K562 (cell line): ENCODE data around the gene ZNF554. TPM values are rescaled to one million over a fixed set of nuclear protein-coding genes. Genes with fewer than 3 reads are reported as not detected.

Experiments used
- ATAC-seq: fragments of 200-7000 bp; cut with Tn5 transposase; 3 replicates; pipeline ENCODE4 v1.9.1; 2020; ENCODE audit warnings: moderate library complexity
- BruUV-seq: library from RNA; stranded (reverse); fragments of 400-500 nt; replicated peaks from 2 replicates; lab custom pipeline; 2021; lab: Mats Ljungman, UMichigan
- CTCF ChIA-PET: fragments of 300-600 bp; formaldehyde crosslinking; extraction: SDS; loops from one replicate; lab custom pipeline; 2021; ENCODE audit warnings: low intra/inter-chr PET ratio; lab: Yijun Ruan, JAX
- POLR2A ChIA-PET: fragments of 300-600, 350-650 bp; sonication (Branson Sonifier 250); formaldehyde crosslinking; extraction: SDS; loops from one replicate; lab custom pipeline; 2021; ENCODE audit warnings: antibody characterized with exemption, inconsistent platforms; lab: Yijun Ruan, JAX
- DNase-seq, 4 experiments: peaks; one replicate each; pipeline versions ENCODE4 v3.0.0 to v3.0.0-alpha.2; 2011 to 2018; ENCODE audit warnings: low spot score in 3 of 4, mixed read lengths in 3 of 4; ENCODE audit errors: extremely low read depth in 1 of 4
- FAIRE-seq: peaks from 2 replicates; lab custom pipeline; 2011; peaks lifted over from hg19 to GRCh38; lab: Jason Lieb, UNC
- H2AFZ ChIP-seq: 2 replicates; pipeline ENCODE4 v1.6.0; 2011; ENCODE audit warnings: low read depth, low read length, control low read depth, inconsistent platforms
- H3K27ac ChIP-seq: fragments of 200-600 bp; 3 replicates; pipeline ENCODE4 v1.8.0; 2011; ENCODE audit warnings: low read depth, mild to moderate bottlenecking, control low read depth, inconsistent platforms, low read length, moderate library complexity, mixed read lengths; ENCODE audit errors: extremely low read depth
- H3K27me3 ChIP-seq, 2 experiments: fragments of 300-600 bp in 1 of 2; 2 replicates in 1 of 2; 3 replicates in 1 of 2; pipeline versions ENCODE4 v1.6.0 to v1.8.0; 2011; ENCODE audit warnings: inconsistent platforms in 2 of 2, low read length in 2 of 2, mild to moderate bottlenecking in 1 of 2, mixed read lengths in 1 of 2, moderate library complexity in 1 of 2; ENCODE audit not compliant: control insufficient read depth in 2 of 2, insufficient read depth in 2 of 2
- H3K36me3 ChIP-seq: fragments of 300-600 bp; 3 replicates; pipeline ENCODE4 v1.8.0; 2011; ENCODE audit warnings: mild to moderate bottlenecking, low read length, inconsistent platforms; ENCODE audit not compliant: control insufficient read depth, insufficient read depth
- H3K4me1 ChIP-seq, 2 experiments: fragments of 200-600 bp in 1 of 2; replicated peaks in 1 of 2; 2 replicates in 1 of 2; 3 replicates in 1 of 2; pipeline versions ENCODE4 v1.5.1 to v1.8.0; 2011; ENCODE audit warnings: inconsistent platforms in 2 of 2, low read length in 2 of 2, mild to moderate bottlenecking in 1 of 2, mixed read lengths in 1 of 2, moderate library complexity in 1 of 2; ENCODE audit not compliant: control insufficient read depth in 2 of 2, insufficient read depth in 2 of 2
- H3K4me2 ChIP-seq: 2 replicates; pipeline ENCODE4 v1.6.1; 2011; ENCODE audit warnings: low read length, control low read depth, inconsistent platforms, mixed read lengths; ENCODE audit not compliant: insufficient read depth
- H3K4me3 ChIP-seq: fragments of 200-600 bp; sonication (generic), shearing (Covaris generic); 2 replicates; pipeline ENCODE4 v1.5.1; 2016; ENCODE audit warnings: control low read depth, inconsistent platforms
- H3K79me2 ChIP-seq: fragments of 200-600 bp; 3 replicates; pipeline ENCODE4 v1.8.0; 2011; ENCODE audit warnings: low read length, inconsistent platforms; ENCODE audit not compliant: control insufficient read depth, insufficient read depth
- H3K9ac ChIP-seq, 2 experiments: 2 replicates each; pipeline versions ENCODE4 v1.6.0 to v1.6.1; 2011; ENCODE audit warnings: low read depth in 2 of 2, low read length in 2 of 2, control low read depth in 1 of 2, inconsistent platforms in 1 of 2, mild to moderate bottlenecking in 1 of 2, mixed read lengths in 1 of 2; ENCODE audit not compliant: insufficient read depth in 1 of 2
- H3K9me1 ChIP-seq: one replicate; pipeline ENCODE4 v1.6.0; 2011; ENCODE audit warnings: inconsistent platforms, mild to moderate bottlenecking, low read length, moderate library complexity; ENCODE audit not compliant: control insufficient read depth, insufficient read depth
- H3K9me3 ChIP-seq: replicated peaks from 2 replicates; pipeline ENCODE4 v1.5.1; 2011; ENCODE audit warnings: low read depth, low read length, inconsistent platforms; ENCODE audit not compliant: control insufficient read depth, insufficient read depth
- H4K20me1 ChIP-seq: replicated peaks from 2 replicates; pipeline ENCODE4 v1.6.1; 2011; ENCODE audit warnings: low read length, inconsistent platforms, mixed read lengths; ENCODE audit not compliant: control insufficient read depth, insufficient read depth
- BMI1 ChIP-seq: fragments of 150-350 bp; IDR thresholded peaks from 2 replicates; pipeline ENCODE4 v1.6.1; 2014; ENCODE audit warnings: low read length
- CBX1 ChIP-seq: sonication (generic); IDR thresholded peaks from 2 replicates; pipeline ENCODE4 v1.6.1; 2016; ENCODE audit warnings: antibody characterized with exemption, low read depth, mild to moderate bottlenecking
- CBX3 ChIP-seq, 2 experiments: IDR thresholded peaks; 1 replicate in 1 of 2; 2 replicates in 1 of 2; pipeline ENCODE4 v1.6.1; 2012; ENCODE audit warnings: inconsistent platforms in 2 of 2, low read length in 2 of 2, borderline replicate concordance in 1 of 2, control low read depth in 1 of 2
- CC2D1A ChIP-seq: fragments of 450-650 bp; IDR thresholded peaks from 2 replicates; pipeline ENCODE4 v1.6.1; 2017; ENCODE audit warnings: mild to moderate bottlenecking
- CCNT2 ChIP-seq: IDR thresholded peaks from 2 replicates; pipeline ENCODE4 v1.6.1; 2011; ENCODE audit warnings: borderline replicate concordance, low read depth, mild to moderate bottlenecking, moderate library complexity, mixed read lengths, low read length; ENCODE audit not compliant: insufficient read length; ENCODE audit errors: extremely low read depth
- EGR1 ChIP-seq: fragments of 450-650 bp; conservative IDR thresholded peaks from 2 replicates; pipeline ENCODE4 v1.6.1; 2017; ENCODE audit warnings: mild to moderate bottlenecking
- FOXK2 ChIP-seq, 2 experiments: fragments of 450-650 bp; IDR thresholded peaks in 1 of 2; conservative IDR thresholded peaks in 1 of 2; 2 replicates each; pipeline ENCODE4 v1.6.1; 2016; ENCODE audit warnings: low read depth in 2 of 2, mild to moderate bottlenecking in 1 of 2
- HDAC1 ChIP-seq, 2 experiments: fragments of 450-650 bp; IDR thresholded peaks; 2 replicates each; pipeline ENCODE4 v1.6.1; 2016 to 2017; ENCODE audit warnings: inconsistent platforms in 1 of 2, mild to moderate bottlenecking in 1 of 2, moderate library complexity in 1 of 2
- HDAC8 ChIP-seq: fragments of 450-650 bp; IDR thresholded peaks from 2 replicates; pipeline ENCODE4 v1.6.1; 2016; ENCODE audit warnings: mild to moderate bottlenecking, missing genetic modification characterization, moderate library complexity, missing compliant biosample characterization
- HNRNPLL ChIP-seq: fragments of 200-400 bp; formaldehyde crosslinking; IDR thresholded peaks from 2 replicates; pipeline ENCODE4 v1.6.1; 2017; ENCODE audit warnings: low read length, low read depth, mild to moderate bottlenecking; ENCODE audit not compliant: poor library complexity, severe bottlenecking
- KDM1A ChIP-seq, 2 experiments: fragments of 450-650 bp; IDR thresholded peaks; 2 replicates each; pipeline ENCODE4 v1.6.1; 2016; ENCODE audit warnings: mild to moderate bottlenecking in 2 of 2
- PHF21A ChIP-seq: fragments of 450-650 bp; IDR thresholded peaks from 2 replicates; pipeline ENCODE4 v1.6.1; 2017; ENCODE audit warnings: low read depth, borderline replicate concordance
- POLR2AphosphoS5 ChIP-seq: IDR thresholded peaks from 2 replicates; pipeline ENCODE4 v1.6.1; 2011; ENCODE audit warnings: mild to moderate bottlenecking, low read depth, low read length, moderate library complexity; ENCODE audit not compliant: control insufficient read depth, insufficient read depth
- SAP30 ChIP-seq: fragments of 200-600 bp; sonication (generic); IDR thresholded peaks from 2 replicates; pipeline ENCODE4 v1.6.1; 2012; ENCODE audit warnings: borderline replicate concordance, low read depth, mild to moderate bottlenecking, moderate library complexity, low read length, control low read depth, inconsistent platforms; ENCODE audit not compliant: insufficient read depth, poor library complexity, severe bottlenecking
- TBP ChIP-seq: optimal IDR thresholded peaks from 2 replicates; pipeline ENCODE3; 2011; ENCODE audit warnings: low read depth, low read length, improper control_type of control experiment
- VEZF1 ChIP-seq: fragments of 200-800 bp; sonication (Bioruptor generic); IDR thresholded peaks from 2 replicates; pipeline ENCODE4 v1.6.1; 2017; ENCODE audit warnings: missing genetic modification characterization, missing compliant biosample characterization
- ZBTB34 ChIP-seq: fragments of 250-450 bp; sonication (Bioruptor Pico); IDR thresholded peaks from 2 replicates; pipeline ENCODE4 v1.8.0; 2021; ENCODE audit warnings: mild to moderate bottlenecking, moderate library complexity
- WGBS: fragments of 100-300 bp; shearing (Covaris generic); methylation state at CpG from one replicate; pipeline ENCODE4 v1.1.6; 2016; ENCODE audit warnings: low coverage, mixed read lengths; ENCODE audit not compliant: insufficient coverage; ENCODE audit errors: missing lambda C conversion rate; 5-methylcytosine and 5-hydroxymethylcytosine counted together
- in situ Hi-C: fragments of 300-500 bp; cut with MboI; formaldehyde crosslinking; loops from 4 replicates; pipeline ENCODE4 v1.15.0; 2018; ENCODE audit warnings: inconsistent platforms, mixed read lengths
- intact Hi-C: fragments of 100-400 bp; cut with micrococcal nuclease; formaldehyde crosslinking; loops from 2 replicates; pipeline ENCODE4 v1.14.2; 2022
- polyA plus RNA-seq, 8 experiments: library from polyadenylated mRNA; depleted of rRNA in 4 of 8; stranded (reverse) in 5 of 8; unstranded in 3 of 8; fragments of >200 nt; fragmentation: Nextera tagmentation in 2 of 8; fragmentation: Illumina TruSeq in 1 of 8; extraction: Ambion mirVana in 2 of 8; extraction: Trizol in 1 of 8; gene quantifications; 2 replicates each; pipeline versions ENCODE4 v1.2.1 to v1.2.3, GENCODE V29; 2011 to 2014; ENCODE audit warnings: inconsistent platforms in 1 of 8, missing spikeins in 1 of 8
- total RNA-seq, 7 experiments: library from RNA; depleted of rRNA in 6 of 7; stranded (reverse); fragments of >200 nt in 6 of 7; fragmentation: Illumina TruSeq in 2 of 7; extraction: Trizol in 2 of 7; gene quantifications; 2 replicates each; pipeline versions ENCODE4 v1.2.1 to v1.2.3, GENCODE V29; 2011 to 2021; ENCODE audit warnings: low replicate concordance in 1 of 7

The ZNF554 gene
- total and polyA plus RNA-seq, 9 of the 15 experiments (the other 6 are each of a cell fraction or from before 2014, with no cell fraction given) = 0.07 to 1.8 (median 1.1) TPM

- H2AFZ ChIP-seq = peak within 1 kb of the TSS; percentile 78
- WGBS = under 1% methylated on average over 61 of the region's 78 CpGs
- H3K4me1 ChIP-seq = peaks cover 13 to 54% of the 10 kb centered on the region in 2 experiments; a peak in 4 of 5 replicates
- peak; percentile 97 for TF ChIP-seq SAP30
- TF ChIP-seq FOXK2 (conservative IDR thresholded peaks at IDR 0.05 in 1 of 2, IDR thresholded peaks at IDR 0.05 in 1 of 2; ENCODE audit: low read depth in 2 of 2) = no peak
- TF ChIP-seq ZBTB34 = no peak
- TF ChIP-seq HDAC1 (IDR thresholded peaks at IDR 0.05) = peak in 1 of 2 experiments; percentile 88; a peak in 2 of 4 replicates
- TF ChIP-seq BMI1 = peak; percentile 51; the same call in 1 of the 2 replicates
- peak; percentile 46; the same call in 1 of the 2 replicates for TF ChIP-seq PHF21A
- peak; percentile 82 for TF ChIP-seq CCNT2
- 0 out of 2 replicates have a peak, but pooled peaks have one; percentile 28 for TF ChIP-seq HDAC8 (tag)
- TF ChIP-seq VEZF1 = peak; percentile 71
- peak; percentile 97 for TF ChIP-seq HNRNPLL
- TF ChIP-seq CBX3 (IDR thresholded peaks at IDR 0.05; ENCODE audit: borderline replicate concordance in 1 of 2, low read length in 2 of 2) = 0 out of 3 replicates have a peak, but pooled peaks of 1 of the 2 experiments have one; percentile 3
- TF ChIP-seq KDM1A (IDR thresholded peaks at IDR 0.05) = peak in 1 of 2 experiments; percentile 28; a peak in 1 of 4 replicates
- 0 out of 2 replicates have a peak, but pooled peaks have one; percentile 81 for TF ChIP-seq CBX1
- peak; percentile 92; the same call in 1 of the 2 replicates for TF ChIP-seq CC2D1A
- TF ChIP-seq EGR1 = peak; percentile 98
- TF ChIP-seq POLR2AphosphoS5 = peak; percentile 77
- peak; percentile 63 for TF ChIP-seq TBP
Measured at GRCh38 chr19:2785244-2785997, 34.2 kb upstream of the ZNF554 start, which contains the start of gene THOP1. Gene THOP1, plus strand, starts transcription at chr19:2785503. Its CDS starts 160 bp downstream, at chr19:2785663.

More at GRCh38 chr19:2785244-2785997, 34.2 kb upstream of the ZNF554 start, which contains the start of gene THOP1:
- peak; percentile 94 for ATAC-seq
- POLR2A ChIA-PET = interaction anchor here (0.6 to 1.1 kb wide), 4 partner anchors 14 to 919 kb away, joined by 3 read pairs; partner anchors contain the start of gene ZNF555
- Histone ChIP-seq H4K20me1 (peaks cover 11% of the 10 kb centered on the region), H3K4me2 (peak within 1 kb of the TSS; percentile 92), H3K79me2 (peaks cover 75% of the 10 kb centered on the region), H3K27me3 (no peaks in the 10 kb centered on the region), H3K9ac (peak within 1 kb of the TSS; percentile 84 to 93), H3K4me3 (peak within 1 kb of the TSS; percentile 91), H3K9me1 (no peaks in the 10 kb centered on the region), H3K9me3 (no peaks in the 10 kb centered on the region), H3K27ac (peak within 1 kb of the TSS; percentile 80), H3K36me3 (peaks cover 49% of the 10 kb centered on the region; the same call in 2 of the 3 replicates)
- intact Hi-C loops = no loop called here
- CTCF ChIA-PET = no interaction called here
- in situ Hi-C loops = no loop called here
- BruUV-seq = TSS peak; percentile 78
- DNase-seq = peak; percentile 95 to 100 (median 97)
- FAIRE-seq = peak; percentile 97
